ENCODE results near the gene INPP5B.

- TF ChIP-seq POLR2A (IDR thresholded peaks at IDR 0.05), result no peak
- TF ChIP-seq CTCF (IDR thresholded peaks at IDR 0.05), result no peak
These were observed 6.4 kb downstream of the INPP5B start for GRCh38 chr1:37940299-37940947.

All from heart left ventricle (tissue), 13 donors.